ENCODE measurements around the gene INO80B. TPM values are rescaled to one million over a fixed set of nuclear protein-coding genes. Genes with fewer than 3 reads are reported as not detected.
A peak's percentile ranks its signal among the peaks of the same experiment; 100 is the strongest.

Gene INO80B
- polyA plus RNA-seq, 1 donor (not counting 4 experiments of a cell fraction or from before 2014, with no cell fraction given) = 18.8 TPM

DNA sequence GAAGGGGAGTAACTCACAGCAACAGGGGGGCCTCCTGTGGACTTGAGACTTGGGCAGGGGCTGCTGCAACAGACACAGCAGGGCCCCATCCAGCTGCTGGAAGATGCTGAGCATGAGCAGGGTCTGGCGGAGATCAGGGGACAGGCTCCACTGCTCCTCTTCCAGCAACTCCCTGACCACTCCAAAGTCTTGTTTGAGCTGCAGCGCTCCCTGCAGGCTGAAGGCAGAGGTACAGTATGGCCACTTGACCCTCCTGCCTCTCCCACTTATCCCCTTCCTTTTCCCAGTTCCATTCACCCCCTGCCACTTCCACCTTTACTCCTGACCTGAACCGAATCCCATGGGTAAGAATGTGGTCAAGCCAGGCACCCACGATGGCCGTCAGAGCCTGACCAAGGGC lies 20.0 kb downstream of the INO80B start:
- Histone ChIP-seq H3K9me3 (ENCODE audit: control insufficient read depth, low read depth, low read length) (no peaks in the 10 kb centered on the region), H3K9me1 (ENCODE audit: control insufficient read depth, extremely low read depth, insufficient read depth, low read length) (no peaks in the 10 kb centered on the region), H2AFZ (ENCODE audit: control insufficient read depth, low read length) (no peak overlapping the region), H3K79me2 (ENCODE audit: control insufficient read depth, insufficient read depth, low read length) (no peaks in the 10 kb centered on the region), H3K4me1 (ENCODE audit: control insufficient read depth, extremely low read depth, insufficient read depth, low read length) (peaks cover 9% of the 10 kb centered on the region), H3K27ac (ENCODE audit: control insufficient read depth, insufficient read depth, low read length) (no peak overlapping the region), H3K4me3 (ENCODE audit: control insufficient read depth in 2 of 3, extremely low read depth in 1 of 3, insufficient read depth in 2 of 3, low read depth in 1 of 3, low read length in 3 of 3) (no peak overlapping the region), H4K20me1 (ENCODE audit: control insufficient read depth, extremely low read depth, insufficient read depth, low read length) (no peaks in the 10 kb centered on the region), H3K27me3 (ENCODE audit: control insufficient read depth, extremely low read depth, insufficient read depth, low read length) (no peaks in the 10 kb centered on the region), H3K36me3 (ENCODE audit: control insufficient read depth in 2 of 2, extremely low read depth in 1 of 2, insufficient read depth in 2 of 2, low read length in 2 of 2) (peaks cover 12 to 16% of the 10 kb centered on the region in 2 experiments), H3K9ac (ENCODE audit: control insufficient read depth, extremely low read depth, insufficient read depth, low read length) (no peak overlapping the region), H3K4me2 (ENCODE audit: control insufficient read depth, extremely low read depth, insufficient read depth, low read depth, low read length) (no peak overlapping the region)
- FAIRE-seq (no peak), DNase-seq (ENCODE audit: low read depth, low spot score) (no peak)
- dilution Hi-C loops (cut with MboI; ENCODE audit: extremely low pct_ligation_motif_present, low sequenced_read_pairs) = no loop called here
- TF ChIP-seq EZH2 (IDR thresholded peaks at IDR 0.05; ENCODE audit: low read length) = no peak
- TF ChIP-seq, protein P1, sequence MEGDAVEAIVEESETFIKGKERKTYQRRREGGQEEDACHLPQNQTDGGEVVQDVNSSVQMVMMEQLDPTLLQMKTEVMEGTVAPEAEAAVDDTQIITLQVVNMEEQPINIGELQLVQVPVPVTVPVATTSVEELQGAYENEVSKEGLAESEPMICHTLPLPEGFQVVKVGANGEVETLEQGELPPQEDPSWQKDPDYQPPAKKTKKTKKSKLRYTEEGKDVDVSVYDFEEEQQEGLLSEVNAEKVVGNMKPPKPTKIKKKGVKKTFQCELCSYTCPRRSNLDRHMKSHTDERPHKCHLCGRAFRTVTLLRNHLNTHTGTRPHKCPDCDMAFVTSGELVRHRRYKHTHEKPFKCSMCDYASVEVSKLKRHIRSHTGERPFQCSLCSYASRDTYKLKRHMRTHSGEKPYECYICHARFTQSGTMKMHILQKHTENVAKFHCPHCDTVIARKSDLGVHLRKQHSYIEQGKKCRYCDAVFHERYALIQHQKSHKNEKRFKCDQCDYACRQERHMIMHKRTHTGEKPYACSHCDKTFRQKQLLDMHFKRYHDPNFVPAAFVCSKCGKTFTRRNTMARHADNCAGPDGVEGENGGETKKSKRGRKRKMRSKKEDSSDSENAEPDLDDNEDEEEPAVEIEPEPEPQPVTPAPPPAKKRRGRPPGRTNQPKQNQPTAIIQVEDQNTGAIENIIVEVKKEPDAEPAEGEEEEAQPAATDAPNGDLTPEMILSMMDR (optimal IDR thresholded peaks at IDR 0.05 in 1 of 3, IDR thresholded peaks at IDR 0.05 in 1 of 3, conservative IDR thresholded peaks at IDR 0.05 in 1 of 3; ENCODE audit: extremely low read depth in 1 of 3, insufficient read depth in 2 of 3, low read length in 3 of 3) = peak; percentile 49 to 51 (median 51)

DNA sequence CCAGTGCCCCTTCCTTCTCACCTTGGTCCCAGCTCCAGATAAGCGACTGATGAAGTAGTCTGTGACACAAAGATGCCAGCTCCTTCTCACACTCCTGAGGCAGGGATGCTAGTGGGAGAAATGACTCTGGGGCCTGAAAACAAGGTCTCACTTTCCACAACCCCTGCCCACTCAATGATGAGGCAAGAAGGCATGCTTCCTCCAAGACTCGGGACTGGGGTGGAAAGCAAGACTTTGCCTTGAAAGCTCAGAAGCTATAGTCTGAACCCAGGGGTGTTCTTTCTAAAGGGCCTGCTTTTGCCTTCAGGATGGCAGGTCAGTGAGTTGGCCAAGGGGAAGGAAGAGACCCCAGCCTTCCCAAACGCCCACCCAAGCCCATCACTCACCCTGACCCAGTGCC lies 26.5 kb downstream of the INO80B start:
- peaks cover 0 to 8% of the 10 kb centered on the region in 2 experiments for H3K36me3 ChIP-seq (ENCODE audit: control insufficient read depth in 2 of 2, extremely low read depth in 1 of 2, insufficient read depth in 2 of 2, low read length in 2 of 2)
- H4K20me1 ChIP-seq (ENCODE audit: control insufficient read depth, extremely low read depth, insufficient read depth, low read length) = no peaks in the 10 kb centered on the region
- no peak overlapping the region for H2AFZ ChIP-seq (ENCODE audit: control insufficient read depth, low read length)
- no peak for TF ChIP-seq EZH2 (IDR thresholded peaks at IDR 0.05; ENCODE audit: low read length)
- TF ChIP-seq, protein P1 (optimal IDR thresholded peaks at IDR 0.05 in 1 of 3, IDR thresholded peaks at IDR 0.05 in 1 of 3, conservative IDR thresholded peaks at IDR 0.05 in 1 of 3; ENCODE audit: extremely low read depth in 1 of 3, insufficient read depth in 2 of 3, low read length in 3 of 3) = no peak
- DNase-seq (ENCODE audit: low read depth, low spot score) (no peak), FAIRE-seq (no peak)
- peak overlapping the region; percentile 84 for H3K9ac ChIP-seq (ENCODE audit: control insufficient read depth, extremely low read depth, insufficient read depth, low read length)
- peaks cover 33% of the 10 kb centered on the region for H3K79me2 ChIP-seq (ENCODE audit: control insufficient read depth, insufficient read depth, low read length)
- no peaks in the 10 kb centered on the region for H3K9me3 ChIP-seq (ENCODE audit: control insufficient read depth, low read depth, low read length)
- H3K27ac ChIP-seq (ENCODE audit: control insufficient read depth, insufficient read depth, low read length) = no peak overlapping the region
- H3K4me1 ChIP-seq (ENCODE audit: control insufficient read depth, extremely low read depth, insufficient read depth, low read length) = peaks cover 14% of the 10 kb centered on the region
- H3K4me2 ChIP-seq (ENCODE audit: control insufficient read depth, extremely low read depth, insufficient read depth, low read depth, low read length) = peak overlapping the region; percentile 84
- no peaks in the 10 kb centered on the region for H3K9me1 ChIP-seq (ENCODE audit: control insufficient read depth, extremely low read depth, insufficient read depth, low read length)
- H3K4me3 ChIP-seq (ENCODE audit: control insufficient read depth in 2 of 3, extremely low read depth in 1 of 3, insufficient read depth in 2 of 3, low read depth in 1 of 3, low read length in 3 of 3) = peak overlapping the region; percentile 92 to 97 (median 95)
- dilution Hi-C loops (cut with MboI; ENCODE audit: extremely low pct_ligation_motif_present, low sequenced_read_pairs) = no loop called here
- no peaks in the 10 kb centered on the region for H3K27me3 ChIP-seq (ENCODE audit: control insufficient read depth, extremely low read depth, insufficient read depth, low read length)

All from keratinocyte (primary cell).